PFSK-1 (cell line): ENCODE data around the gene MEF2D.

Source experiments
- POLR2AphosphoS5 ChIP-seq: IDR thresholded peaks from 2 replicates; pipeline ENCODE4 v1.6.1; 2012; ENCODE audit warnings: low read depth, mild to moderate bottlenecking, control low read depth, low read length, moderate library complexity
- TF ChIP-seq, protein P1 (sequence below), 2 experiments: IDR thresholded peaks; 2 replicates each; pipeline versions ENCODE4 v1.6.1 to v1.8.0; 2011 to 2012; ENCODE audit warnings: low read depth in 2 of 2, low read length in 2 of 2, control low read depth in 1 of 2, inconsistent platforms in 1 of 2, mild to moderate bottlenecking in 1 of 2, moderate library complexity in 1 of 2; ENCODE audit not compliant: insufficient read depth in 1 of 2

DNA sequence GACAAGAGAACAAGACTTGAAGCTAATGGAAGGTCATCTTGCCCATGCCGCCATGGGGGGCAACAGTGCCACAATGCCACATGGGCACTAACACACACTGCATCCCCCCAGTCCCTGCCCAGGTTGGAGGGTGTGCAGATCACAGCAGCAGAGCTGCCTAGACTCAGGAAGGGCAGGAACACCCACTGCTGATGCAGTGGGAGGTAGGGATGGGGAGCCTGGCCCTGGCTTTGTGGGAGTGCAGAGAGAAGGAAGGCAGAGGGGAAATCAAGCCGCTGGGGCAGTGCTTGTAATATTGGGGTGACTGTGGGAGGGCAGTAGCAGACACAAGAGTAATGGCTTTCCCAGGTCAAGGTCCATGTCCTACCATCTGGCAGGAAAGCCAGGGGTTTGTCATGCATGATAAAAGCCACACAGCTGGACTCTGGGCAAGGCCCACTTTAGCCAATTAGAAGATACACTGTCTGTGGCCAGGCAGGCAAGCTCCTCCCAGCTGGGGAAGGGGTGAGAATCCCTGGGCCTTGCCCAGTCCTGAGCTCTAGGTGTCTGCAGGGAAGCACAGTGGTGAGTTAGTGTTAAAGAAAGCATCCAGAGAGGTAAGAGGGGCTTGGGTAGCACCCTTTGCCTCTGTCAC, 25.4 kb upstream of the MEF2D start:
- TF ChIP-seq POLR2AphosphoS5, result no peak
- TF ChIP-seq, protein P1, sequence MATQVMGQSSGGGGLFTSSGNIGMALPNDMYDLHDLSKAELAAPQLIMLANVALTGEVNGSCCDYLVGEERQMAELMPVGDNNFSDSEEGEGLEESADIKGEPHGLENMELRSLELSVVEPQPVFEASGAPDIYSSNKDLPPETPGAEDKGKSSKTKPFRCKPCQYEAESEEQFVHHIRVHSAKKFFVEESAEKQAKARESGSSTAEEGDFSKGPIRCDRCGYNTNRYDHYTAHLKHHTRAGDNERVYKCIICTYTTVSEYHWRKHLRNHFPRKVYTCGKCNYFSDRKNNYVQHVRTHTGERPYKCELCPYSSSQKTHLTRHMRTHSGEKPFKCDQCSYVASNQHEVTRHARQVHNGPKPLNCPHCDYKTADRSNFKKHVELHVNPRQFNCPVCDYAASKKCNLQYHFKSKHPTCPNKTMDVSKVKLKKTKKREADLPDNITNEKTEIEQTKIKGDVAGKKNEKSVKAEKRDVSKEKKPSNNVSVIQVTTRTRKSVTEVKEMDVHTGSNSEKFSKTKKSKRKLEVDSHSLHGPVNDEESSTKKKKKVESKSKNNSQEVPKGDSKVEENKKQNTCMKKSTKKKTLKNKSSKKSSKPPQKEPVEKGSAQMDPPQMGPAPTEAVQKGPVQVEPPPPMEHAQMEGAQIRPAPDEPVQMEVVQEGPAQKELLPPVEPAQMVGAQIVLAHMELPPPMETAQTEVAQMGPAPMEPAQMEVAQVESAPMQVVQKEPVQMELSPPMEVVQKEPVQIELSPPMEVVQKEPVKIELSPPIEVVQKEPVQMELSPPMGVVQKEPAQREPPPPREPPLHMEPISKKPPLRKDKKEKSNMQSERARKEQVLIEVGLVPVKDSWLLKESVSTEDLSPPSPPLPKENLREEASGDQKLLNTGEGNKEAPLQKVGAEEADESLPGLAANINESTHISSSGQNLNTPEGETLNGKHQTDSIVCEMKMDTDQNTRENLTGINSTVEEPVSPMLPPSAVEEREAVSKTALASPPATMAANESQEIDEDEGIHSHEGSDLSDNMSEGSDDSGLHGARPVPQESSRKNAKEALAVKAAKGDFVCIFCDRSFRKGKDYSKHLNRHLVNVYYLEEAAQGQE (IDR thresholded peaks at IDR 0.05; ENCODE audit: insufficient read depth in 1 of 2, low read depth in 2 of 2, low read length in 2 of 2), result no peak
